Measurements from ENCODE around the gene APCDD1L.

DNA sequence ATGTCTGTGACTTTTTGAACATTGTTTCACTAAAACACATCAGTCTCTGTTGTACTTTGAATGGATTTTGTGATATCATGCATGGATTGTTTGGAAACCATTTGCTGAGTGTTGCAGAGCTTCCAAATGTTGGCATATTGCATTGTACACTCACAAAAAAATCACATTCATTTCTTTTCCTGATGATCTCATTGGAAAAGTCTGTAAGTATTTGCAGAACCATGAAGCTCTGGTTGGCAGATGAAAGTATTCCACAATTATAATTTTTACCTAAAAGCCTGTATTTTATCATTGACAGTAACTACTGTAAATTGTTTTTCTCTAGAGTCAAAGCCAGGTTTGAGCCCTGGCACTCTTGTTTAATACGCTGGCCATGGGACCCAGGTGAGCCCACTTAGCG is 84.1 kb downstream of the APCDD1L start:
- TF ChIP-seq EZH2 (IDR thresholded peaks at IDR 0.05) (no peak), POLR2AphosphoS5 (IDR thresholded peaks at IDR 0.05; ENCODE audit: borderline replicate concordance, low read depth, low read length) (no peak), FOXP2 (optimal IDR thresholded peaks at IDR 0.05; ENCODE audit: control extremely low read depth, extremely low read length, insufficient read depth) (no peak)
